Activated CD4-positive, CD25-positive, alpha-beta regulatory T cell treated with anti-CD3 and anti-CD28 coated beads, Interleukin-2, amount 50 U/mL, for 72 hours (primary cell): ENCODE data around the gene CYP46A1.
"Not testable (repeated sequence)": the region's sequence is repeated elsewhere in the genome, so short reads cannot be mapped to it uniquely, and the experiment has no call there.

Experiments
- DNase-seq: peaks from one replicate; pipeline ENCODE4 v3.0.0; 2021

CYP46A1 gene

DNA sequence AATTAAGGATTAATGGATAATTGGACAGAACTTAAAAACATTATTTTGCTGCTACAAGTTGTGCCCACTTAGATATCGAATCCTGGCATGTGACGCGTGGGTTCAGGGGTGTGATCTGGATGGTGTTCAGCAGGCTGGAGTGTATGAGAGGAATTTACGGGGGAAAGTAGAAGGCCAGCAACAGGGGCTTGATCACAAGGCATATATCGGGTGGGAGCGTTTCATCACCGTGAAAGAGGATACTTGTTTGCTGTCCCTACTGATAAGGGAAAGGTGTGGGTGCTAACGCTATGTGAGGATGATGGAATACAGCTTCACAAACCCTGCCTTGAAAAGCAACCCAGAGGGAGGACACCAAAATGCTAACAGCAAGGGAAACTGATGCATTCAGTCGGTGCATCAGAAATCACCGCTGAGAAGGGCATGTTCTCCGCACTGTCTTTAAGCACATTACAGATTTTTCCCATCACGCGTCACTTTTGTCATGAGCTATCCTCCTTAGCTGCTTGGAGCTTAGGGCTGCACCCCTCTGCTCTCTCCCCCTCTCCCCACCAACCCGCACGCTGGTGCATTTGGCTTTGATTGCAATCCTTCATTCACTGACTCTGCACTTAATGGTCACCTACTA is 25.8 kb upstream of the CYP46A1 start:
- DNase-seq, result no peak

DNA sequence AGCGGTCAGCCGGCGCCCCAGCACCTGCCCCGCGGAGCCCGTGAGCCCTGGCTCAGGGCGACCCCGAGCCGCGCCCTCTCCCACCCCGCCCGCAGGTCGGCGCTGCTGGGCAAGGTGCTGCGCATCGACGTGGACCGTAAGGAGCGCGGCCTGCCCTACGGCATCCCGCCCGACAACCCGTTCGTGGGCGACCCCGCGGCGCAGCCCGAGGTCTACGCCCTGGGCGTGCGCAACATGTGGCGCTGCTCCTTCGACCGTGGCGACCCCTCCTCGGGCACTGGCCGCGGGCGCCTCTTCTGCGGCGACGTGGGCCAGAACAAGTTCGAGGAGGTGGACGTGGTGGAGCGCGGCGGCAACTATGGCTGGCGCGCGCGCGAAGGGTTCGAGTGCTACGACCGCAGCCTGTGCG is 24.8 kb upstream of the CYP46A1 start:
- DNase-seq, result no peak

DNA sequence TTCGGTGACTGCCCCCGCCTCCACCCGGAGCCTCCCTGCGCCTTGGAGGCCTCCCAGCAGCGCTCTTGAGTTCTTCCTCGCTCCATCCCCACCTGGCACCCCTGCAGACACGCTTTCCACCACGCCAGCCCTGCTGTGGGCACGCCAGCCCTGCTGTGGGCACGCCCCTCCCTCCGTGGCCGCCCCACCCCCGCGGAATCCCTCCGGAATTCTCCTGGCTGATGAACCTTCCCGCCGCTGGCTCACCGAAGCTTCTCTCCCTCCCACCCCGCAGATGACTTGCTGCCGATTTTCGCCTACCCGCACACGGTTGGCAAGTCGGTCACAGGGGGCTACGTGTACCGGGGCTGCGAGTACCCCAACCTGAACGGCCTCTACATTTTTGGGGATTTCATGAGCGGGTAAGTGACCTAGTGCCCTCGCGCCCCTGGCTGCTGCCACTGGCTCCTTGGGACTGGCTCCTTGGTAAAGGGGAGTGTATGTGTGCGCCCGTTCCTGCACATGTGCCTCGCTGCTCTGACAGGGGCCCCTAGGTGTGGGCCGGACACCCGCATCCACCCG is 24.0 kb upstream of the CYP46A1 start:
- no peak for DNase-seq

- no peak for DNase-seq
Measured at GRCh38 chr14:99660794-99661193, 23.3 kb upstream of the CYP46A1 start.

GRCh38 chr14:99661206-99661605 is 22.9 kb upstream of the CYP46A1 start:
- not testable (repeated sequence) for DNase-seq

DNA sequence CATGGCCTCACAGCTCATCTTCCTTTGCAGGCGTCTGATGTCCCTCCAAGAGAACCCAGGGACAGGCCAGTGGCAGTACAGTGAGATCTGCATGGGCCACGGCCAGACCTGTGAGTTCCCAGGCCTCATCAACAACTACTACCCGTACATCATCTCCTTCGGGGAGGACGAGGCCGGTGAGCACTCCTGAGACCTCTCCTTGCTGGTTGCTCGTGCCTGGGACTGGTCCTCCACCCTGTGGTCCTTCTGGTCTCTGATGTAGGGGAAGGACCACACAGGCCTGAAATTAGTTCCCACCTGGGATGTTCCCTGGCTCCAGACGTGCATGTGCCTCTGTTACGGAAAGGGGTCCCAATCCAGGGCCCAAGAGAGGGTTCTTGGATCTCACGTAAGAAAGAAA is 21.3 kb upstream of the CYP46A1 start:
- DNase-seq, result no peak

DNA sequence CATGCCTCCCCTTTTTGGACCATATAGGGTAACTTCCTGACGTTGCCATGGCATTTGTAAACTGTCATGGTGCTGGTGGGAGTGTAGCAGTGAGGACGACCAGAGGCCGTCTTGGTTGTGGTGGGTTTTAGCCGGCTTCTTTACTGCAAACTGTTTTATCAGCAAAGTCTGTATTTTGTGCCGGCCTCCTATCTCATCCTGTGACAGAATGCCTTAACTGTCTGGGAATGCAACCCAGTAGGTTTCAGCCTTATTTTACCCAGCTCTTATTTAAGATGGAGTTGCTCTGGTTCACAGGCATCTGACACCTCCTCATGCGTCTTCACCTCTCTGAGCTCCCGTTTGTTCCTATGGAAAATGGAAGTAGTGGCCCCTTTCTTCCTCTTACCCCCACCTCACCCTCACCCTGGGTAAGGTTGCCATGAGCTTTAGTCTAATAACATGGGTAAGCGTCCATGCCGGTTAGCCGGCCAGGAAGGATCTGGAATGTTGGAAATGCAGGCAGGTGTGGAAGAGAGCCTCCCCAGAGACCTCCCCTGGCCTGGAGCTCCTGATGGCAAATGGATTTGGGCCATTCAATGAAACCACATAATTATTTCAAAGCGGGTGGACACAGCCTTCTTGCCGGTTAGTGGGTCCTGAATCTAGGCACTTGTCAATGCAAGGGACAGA is 20.6 kb upstream of the CYP46A1 start:
- DNase-seq, result no peak

DNA sequence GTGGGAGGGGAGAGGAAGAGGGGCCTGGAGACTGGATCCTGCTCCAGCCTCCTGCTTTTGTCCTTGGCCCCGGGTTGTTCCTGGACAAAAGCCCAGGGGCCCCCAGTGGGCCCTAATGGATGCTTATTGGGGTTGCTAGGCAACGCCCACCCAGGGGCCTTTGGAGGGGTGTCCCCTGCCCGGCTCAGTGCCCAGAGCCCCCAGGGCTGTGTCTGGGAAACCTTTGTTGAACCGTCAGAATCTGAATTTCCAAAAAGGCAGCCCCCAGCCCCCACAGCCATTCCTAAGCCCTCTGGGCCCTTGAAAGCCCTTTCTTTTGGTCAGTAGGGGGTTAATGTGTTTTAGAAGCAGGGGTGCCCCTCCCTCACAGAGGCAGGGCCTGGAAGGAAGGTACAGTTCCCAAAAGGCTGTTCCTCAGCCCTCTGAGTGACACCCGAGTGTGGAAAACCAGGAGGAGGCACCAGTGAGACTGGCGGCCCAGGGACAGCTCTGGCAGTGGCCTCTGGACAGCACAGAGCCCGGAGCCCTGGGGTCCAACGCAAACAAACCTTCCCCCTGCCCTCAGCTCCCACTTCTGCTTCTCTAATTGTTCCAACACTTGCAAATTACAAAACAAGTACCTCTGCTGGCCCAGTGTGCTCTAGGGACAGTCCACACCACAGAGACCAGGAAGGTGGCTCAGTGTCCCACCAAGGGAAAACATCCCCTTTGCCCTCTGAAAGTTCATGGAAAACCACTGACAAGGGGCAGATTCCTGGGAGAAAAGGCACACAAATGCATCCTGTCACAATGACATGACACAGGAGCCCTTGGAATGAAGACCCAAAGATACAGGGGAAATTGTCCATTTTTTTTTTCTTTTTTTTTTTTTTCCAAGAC is 19.8 kb upstream of the CYP46A1 start:
- DNase-seq, result no peak

DNA sequence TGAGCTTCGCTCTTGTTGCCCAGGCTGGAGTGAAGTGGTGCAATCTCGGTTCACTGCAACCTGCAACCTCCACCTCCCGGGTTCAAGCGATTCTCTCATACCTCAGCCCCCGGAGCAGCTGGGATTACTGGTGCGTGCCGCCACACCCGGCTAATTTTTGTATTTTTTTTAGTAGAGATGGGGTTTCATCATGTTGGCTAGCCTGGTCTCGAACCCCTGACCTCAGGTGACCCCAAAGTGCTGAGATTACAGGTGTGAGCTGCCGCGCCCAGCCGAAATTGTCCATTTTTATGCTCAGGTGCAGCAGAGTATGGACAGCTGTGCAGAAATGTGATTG is 19.2 kb upstream of the CYP46A1 start:
- no peak for DNase-seq

GRCh38 chr14:99666533-99666932 is 17.6 kb upstream of the CYP46A1 start:
- DNase-seq, result no peak

DNA sequence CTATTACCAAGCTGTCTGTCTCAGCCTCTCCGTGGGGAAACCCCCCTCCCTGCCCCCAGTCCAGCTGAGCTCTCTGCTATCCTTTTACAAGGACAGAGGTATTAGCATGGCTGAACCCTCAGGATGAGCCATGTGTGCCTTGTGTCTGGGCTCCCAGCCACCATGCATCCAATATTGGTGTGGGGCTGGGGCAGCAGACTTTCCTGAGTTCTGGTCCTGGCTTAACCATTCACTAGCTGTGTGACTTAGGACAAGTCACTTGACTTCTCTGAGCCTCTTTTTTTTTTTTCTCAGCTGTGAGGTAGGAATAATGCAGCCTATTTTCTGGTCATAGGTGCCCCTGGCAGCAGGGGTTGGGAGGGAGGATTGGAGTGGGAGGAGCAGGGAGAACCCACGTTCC is 17.1 kb upstream of the CYP46A1 start:
- no peak for DNase-seq

GRCh38 chr14:99667821-99668220 is 16.3 kb upstream of the CYP46A1 start:
- DNase-seq, result no peak

DNA sequence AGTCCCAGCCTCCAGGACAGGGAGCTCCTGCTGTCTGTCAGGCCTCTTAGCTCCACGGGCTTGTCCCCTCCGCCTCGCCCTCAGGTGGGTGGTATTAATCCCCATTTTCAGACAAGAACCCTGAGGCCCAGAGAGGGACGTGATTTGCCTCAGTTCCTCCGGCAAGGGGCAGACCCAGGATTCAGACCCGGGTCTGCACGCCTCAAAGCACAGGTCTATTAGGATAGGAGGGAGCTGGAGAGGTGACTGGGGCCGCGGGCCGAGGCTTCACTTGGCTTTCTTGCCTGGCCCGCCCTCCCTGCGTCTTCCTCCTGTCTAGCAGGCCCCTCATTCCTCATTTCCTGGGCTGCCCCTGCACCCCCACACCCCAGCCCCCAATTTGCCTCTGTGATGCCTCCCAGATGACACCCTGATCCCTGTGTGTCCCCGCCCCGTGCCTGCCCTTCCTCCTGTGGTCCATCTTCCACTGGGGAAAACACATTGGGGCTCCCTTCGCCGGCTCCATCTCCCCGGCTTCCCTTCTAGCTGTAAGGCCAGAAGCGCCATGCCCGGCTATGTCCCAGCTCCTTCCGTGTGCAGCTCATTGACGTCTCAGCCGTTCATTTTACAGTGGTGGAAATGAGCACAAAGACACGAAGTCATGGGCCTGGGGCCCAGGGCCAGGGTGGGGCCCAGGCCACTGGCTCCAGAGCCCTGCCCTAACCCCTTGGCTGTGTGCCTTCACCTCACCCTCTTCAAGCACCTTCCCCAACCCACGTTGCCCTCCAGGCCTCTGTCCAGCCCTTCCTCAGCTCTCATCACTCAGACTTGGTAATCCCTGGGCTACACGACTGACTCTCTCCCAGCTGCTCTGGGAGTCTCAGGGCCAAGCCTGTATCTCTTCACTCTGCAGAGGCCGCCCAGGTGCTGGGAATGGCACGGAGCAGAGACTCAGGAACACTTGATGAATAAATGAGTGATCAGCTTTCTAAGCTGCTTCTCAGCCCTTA is 15.5 kb upstream of the CYP46A1 start:
- DNase-seq, result no peak

DNA sequence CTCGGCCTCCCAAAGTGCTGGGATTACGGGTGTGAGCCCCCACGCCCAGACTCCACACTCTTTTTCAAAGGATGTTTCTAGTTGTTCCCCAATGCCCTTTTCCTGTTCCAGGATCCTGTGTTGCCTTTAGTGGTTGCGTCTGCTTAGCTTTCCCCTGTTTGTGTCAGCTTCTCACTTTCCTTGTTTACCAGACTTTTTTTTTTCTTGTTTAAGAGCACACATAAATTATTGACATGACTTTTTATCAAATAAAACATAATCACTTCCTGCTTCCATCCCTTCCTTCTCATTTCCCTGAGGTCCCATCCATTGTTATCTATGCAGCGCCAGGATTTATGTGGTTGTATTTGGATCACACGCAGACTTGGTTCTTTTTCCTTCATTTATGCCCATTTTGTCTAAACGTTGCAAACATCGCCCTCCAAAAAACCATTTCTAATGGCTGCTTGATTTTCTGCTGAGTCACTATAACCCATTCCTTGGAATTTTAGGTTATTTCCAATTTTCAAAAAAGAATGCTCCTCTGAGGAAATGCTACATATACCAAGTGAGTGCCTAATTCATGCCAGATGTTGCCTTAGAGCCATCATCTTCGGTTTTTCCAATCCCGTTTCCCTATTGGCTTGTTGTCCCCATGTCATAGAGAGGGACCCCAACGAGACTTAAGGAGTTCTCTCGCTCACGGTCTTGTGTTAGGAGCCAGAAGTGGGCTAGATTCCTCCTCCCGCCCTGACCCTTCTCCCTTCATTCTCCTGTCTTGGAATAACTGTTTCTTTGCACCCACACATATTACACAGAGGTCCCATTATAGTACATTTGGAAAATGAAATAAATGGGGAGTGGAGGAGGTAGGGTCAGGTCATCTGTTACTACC is 13.5 kb upstream of the CYP46A1 start:
- DNase-seq, result no peak

DNA sequence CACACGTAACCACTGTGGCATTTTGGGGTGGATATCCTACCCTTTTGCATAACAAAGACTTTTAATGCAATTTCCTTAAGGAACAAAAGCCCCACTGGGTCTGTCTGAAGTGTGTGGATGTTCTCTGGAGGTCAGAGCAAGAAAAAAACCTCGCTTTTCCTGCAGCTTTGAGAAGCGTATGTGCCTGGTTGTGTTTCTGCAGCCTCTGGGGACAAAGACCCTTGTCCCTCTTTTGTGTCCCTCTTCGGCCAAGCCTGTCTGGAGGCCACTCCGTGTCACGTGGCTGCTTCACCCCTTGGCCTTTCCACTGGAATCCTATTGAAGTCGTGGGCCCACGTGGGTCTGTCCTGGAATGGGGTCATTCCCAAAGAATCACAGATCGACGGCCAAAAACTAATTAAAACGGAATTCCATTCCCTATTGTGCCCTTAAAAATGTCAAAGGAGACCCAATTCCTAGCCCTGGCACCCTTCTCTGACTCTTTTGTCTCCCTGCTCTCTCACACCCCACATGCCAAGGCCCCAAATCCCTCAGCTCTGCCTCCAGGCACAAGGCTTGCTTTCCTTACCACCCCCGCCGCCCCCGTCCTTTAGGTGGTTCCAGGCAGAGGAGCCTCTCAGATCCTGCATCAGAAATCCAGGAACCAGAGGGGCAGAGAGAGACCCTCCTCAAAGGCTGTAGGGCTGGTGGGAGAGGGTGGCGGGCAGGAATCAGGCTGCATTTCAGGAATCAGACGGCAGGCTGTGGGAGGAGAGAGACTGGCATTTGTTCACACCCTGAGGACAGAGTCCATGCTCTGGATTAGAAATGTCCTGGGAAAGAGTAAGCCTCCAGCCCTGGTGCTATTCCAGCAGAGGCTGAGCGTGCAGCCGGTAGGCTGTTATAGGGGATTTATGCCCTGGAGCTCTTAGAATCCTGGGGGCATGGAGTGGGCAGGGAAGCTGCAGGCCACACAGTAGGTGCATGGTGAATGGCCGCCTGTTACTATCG is 12.6 kb upstream of the CYP46A1 start:
- no peak for DNase-seq

- DNase-seq, result no peak
Measured at GRCh38 chr14:99672506-99673304, 11.4 kb upstream of the CYP46A1 start.

- no peak for DNase-seq
Measured at GRCh38 chr14:99673305-99674063, 10.6 kb upstream of the CYP46A1 start.

DNA sequence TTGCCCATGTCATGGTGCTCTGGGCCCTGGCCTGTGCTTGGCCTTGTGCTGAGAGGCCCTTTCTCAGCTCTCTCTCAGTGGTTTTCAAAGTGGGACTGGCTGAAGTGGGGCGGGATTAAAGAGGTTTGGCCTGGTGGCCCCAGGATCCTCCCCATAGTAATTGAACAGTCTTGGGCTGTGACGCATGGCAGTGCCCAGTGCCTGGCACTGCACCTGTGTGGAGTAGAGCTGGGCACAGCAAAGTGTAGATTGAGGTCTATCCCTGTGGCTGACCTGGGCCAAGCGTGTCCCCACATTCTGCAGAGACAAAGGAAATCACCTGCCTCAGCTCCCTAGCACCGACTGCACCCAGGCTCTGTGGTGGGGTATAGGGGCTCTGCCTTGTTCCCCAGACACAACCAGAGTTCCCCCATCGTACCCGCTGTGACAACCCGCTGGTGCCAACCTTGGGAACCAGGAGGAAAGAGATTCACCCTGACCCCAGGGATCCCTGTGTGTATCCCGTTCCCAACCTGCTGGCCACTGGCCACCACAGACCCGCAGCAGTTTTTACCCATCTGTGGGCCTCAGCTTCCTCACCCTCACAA is 9.9 kb upstream of the CYP46A1 start:
- DNase-seq, result no peak
